ENCODE measurements around the gene NLRP5. TPM values are rescaled to one million over a fixed set of nuclear protein-coding genes. Genes with fewer than 3 reads are reported as not detected.
A peak's percentile ranks its signal among the peaks of the same experiment; 100 is the strongest.

NLRP5 gene
- polyA plus RNA-seq, 2 of the 4 experiments (the other 2 are of a cell fraction) = not detected

- peak overlapping the region; percentile 96 for H3K4me2 ChIP-seq
- H3K27ac ChIP-seq = peak overlapping the region; percentile 56 to 67
- FAIRE-seq (peak; percentile 67), DNase-seq (ENCODE audit: low read depth in 1 of 2, low spot score in 1 of 2) (peak; percentile 61 to 65), ATAC-seq (peak; percentile 57 to 77)
- POLR2A ChIA-PET = no interaction called here
- CTCF ChIA-PET = interaction anchor here (0.7 to 2.7 kb wide), 6 partner anchors 11 to 47 kb away, joined by 3 to 11 read pairs (median 5); no protein-coding TSS in a partner anchor
- 12% methylated on average over 38 of the region's 38 CpGs for WGBS (ENCODE audit: missing lambda C conversion rate)
- peak overlapping the region; percentile 54 for H3K4me3 ChIP-seq
- H3K4me1 ChIP-seq = peaks cover 18% of the 10 kb centered on the region
- TF ChIP-seq JUN (IDR thresholded peaks at IDR 0.05) (0 out of 5 replicates have a peak, but pooled peaks of 1 of the 2 experiments have one; percentile 19), MAFK (IDR thresholded peaks at IDR 0.05; ENCODE audit: partially characterized antibody) (no peak), MAX (IDR thresholded peaks at IDR 0.05) (0 out of 2 replicates have a peak, but pooled peaks have one; percentile 12)
- H3K9me3 ChIP-seq = no peaks in the 10 kb centered on the region
Observed at GRCh38 chr19:56091751-56092546, 105.4 kb downstream of the NLRP5 start.

GRCh38 chr19:56092685-56093631 lies 106.4 kb downstream of the NLRP5 start:
- ATAC-seq (no peak), DNase-seq (ENCODE audit: low read depth in 1 of 2, low spot score in 1 of 2) (no peak), FAIRE-seq (no peak)
- Histone ChIP-seq H3K4me2 (peak overlapping the region; percentile 96), H3K4me3 (peak overlapping the region; percentile 54; the same call in 1 of the 3 replicates), H3K27ac (no peak overlapping the region; a peak in 1 of 6 replicates), H3K4me1 (peaks cover 18% of the 10 kb centered on the region), H3K9me3 (no peaks in the 10 kb centered on the region)
- TF ChIP-seq CBX2 (IDR thresholded peaks at IDR 0.05; ENCODE audit: borderline replicate concordance, low read depth) (no peak), KDM1A (IDR thresholded peaks at IDR 0.05; ENCODE audit: low read depth) (no peak)
- ChIA-PET CTCF (interaction anchor here (0.7 kb wide), 1 partner anchor 27 kb away, joined by 3 read pairs; no protein-coding TSS in a partner anchor), POLR2A (no interaction called here)
- WGBS (ENCODE audit: missing lambda C conversion rate) = 95% methylated on average over 32 of the region's 32 CpGs

GRCh38 chr19:56094449-56094848 lies 107.9 kb downstream of the NLRP5 start:
- ATAC-seq = no peak
- TF ChIP-seq JUNB (IDR thresholded peaks at IDR 0.05) (no peak), JUN (IDR thresholded peaks at IDR 0.05) (no peak), EHMT2 (IDR thresholded peaks at IDR 0.05; ENCODE audit: low read depth) (no peak), FOSL2 (IDR thresholded peaks at IDR 0.05) (no peak), FOSL2 (CRISPR knock-in tag; IDR thresholded peaks at IDR 0.05) (no peak), FOSB (CRISPR knock-in tag; IDR thresholded peaks at IDR 0.05) (no peak), ELK1 (IDR thresholded peaks at IDR 0.05; ENCODE audit: low read depth, low read length) (no peak)
- H3K4me1 ChIP-seq = peaks cover 18% of the 10 kb centered on the region
- H3K27ac ChIP-seq = no peak overlapping the region
- CTCF ChIA-PET = interaction anchor here (0.7 to 3.3 kb wide), 2 partner anchors 11 to 423 kb away, joined by 4 to 13 read pairs; no protein-coding TSS in a partner anchor
- no peak for FAIRE-seq
- H3K9me3 ChIP-seq = no peaks in the 10 kb centered on the region
- POLR2A ChIA-PET = no interaction called here
- no peak overlapping the region for H3K4me2 ChIP-seq
- no peak overlapping the region for H3K4me3 ChIP-seq
- no peak for DNase-seq (ENCODE audit: low read depth in 1 of 2, low spot score in 1 of 2)
- 95% methylated on average over 8 of the region's 9 CpGs for WGBS (ENCODE audit: missing lambda C conversion rate)

- no peak for ATAC-seq
- no peak for DNase-seq (ENCODE audit: low read depth in 1 of 2, low spot score in 1 of 2)
- 95% methylated on average over 13 of the region's 13 CpGs for WGBS (ENCODE audit: missing lambda C conversion rate)
- FAIRE-seq = no peak
- Histone ChIP-seq H3K9me3 (no peaks in the 10 kb centered on the region), H3K4me2 (no peak overlapping the region), H3K27ac (no peak overlapping the region), H3K4me3 (no peak overlapping the region), H3K4me1 (peaks cover 8% of the 10 kb centered on the region; the same call in 2 of the 3 replicates)
- TF ChIP-seq JUNB (IDR thresholded peaks at IDR 0.05) (no peak), POLR2AphosphoS2 (conservative IDR thresholded peaks at IDR 0.05; ENCODE audit: low read length) (no peak), ZFP36 (IDR thresholded peaks at IDR 0.05; ENCODE audit: borderline replicate concordance, partially characterized antibody) (no peak), BHLHE40 (IDR thresholded peaks at IDR 0.05; ENCODE audit: low read depth, low read length) (no peak), HEYL (CRISPR knock-in tag; IDR thresholded peaks at IDR 0.05) (no peak), RARB (CRISPR knock-in tag; IDR thresholded peaks at IDR 0.05) (no peak), EHF (CRISPR knock-in tag; IDR thresholded peaks at IDR 0.05) (no peak)
- POLR2A ChIA-PET = no interaction called here
- CTCF ChIA-PET = interaction anchor here (0.9 to 3.8 kb wide), 4 partner anchors 8 to 40 kb away, joined by 3 to 14 read pairs (median 10); no protein-coding TSS in a partner anchor
Observed at GRCh38 chr19:56096665-56097064, 110.1 kb downstream of the NLRP5 start.
